Islet of Langerhans (tissue), 1 donor: ENCODE measurements around the gene ARL5A.

Experiments used
- FAIRE-seq: peaks from one replicate; lab custom pipeline; 2011; peaks lifted over from hg19 to GRCh38; lab: Jason Lieb, UNC

Gene ARL5A

DNA sequence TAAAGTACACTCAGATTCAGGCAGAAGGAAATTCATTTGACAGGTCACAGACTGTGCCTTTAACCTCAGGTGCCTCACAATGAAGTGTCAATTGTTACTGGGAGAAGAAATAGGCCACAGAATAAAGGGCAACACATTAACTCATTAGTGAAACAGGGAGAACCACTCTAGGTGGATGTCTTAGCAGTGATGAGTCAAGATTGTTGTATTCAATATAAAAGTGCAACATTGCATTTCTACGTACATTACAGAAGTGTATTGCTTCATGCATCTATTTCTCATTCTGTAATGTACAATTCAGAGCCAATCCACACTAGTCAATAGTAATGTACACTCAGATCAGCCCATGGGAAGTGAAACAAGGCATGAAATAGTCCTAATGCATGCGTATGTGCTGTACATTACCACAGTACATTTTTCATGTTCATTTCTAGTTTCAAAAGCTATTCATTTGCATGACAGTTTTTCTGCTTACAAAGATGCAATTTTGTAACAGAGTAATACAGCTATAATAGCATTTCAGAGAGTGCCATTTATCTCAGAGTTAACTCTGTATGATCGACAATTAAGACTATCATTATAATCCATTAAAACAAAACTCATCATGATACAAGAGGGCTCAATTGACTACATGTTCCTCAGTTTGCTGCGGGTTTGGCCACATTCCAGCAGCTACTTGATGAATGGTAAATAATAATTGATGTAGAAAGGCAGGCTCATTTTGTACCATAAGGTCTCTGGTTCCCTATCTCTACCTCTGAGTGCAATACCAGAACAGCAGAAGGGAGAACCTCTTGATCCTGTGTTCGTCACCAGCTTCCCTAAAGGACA, 12.2 kb upstream of the ARL5A start:
- FAIRE-seq = no peak

DNA sequence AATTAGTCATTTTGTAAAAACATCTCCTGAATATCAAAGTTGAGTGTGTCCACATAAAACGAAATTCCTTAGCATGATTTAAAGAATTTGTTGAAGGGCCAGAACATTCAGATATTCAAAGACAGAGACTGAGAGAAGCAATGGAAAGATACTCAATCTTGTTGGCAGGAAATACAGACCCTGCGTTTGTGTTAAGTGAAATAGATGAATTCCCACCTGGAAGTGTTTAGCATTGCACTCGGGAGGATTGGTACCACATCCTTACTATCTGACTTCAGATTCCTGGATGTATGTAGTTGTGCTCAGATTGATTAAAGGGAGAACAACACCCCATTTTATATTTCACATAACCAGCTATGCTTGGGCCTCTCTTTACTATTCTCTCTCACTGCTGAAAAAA, 9.7 kb upstream of the ARL5A start:
- FAIRE-seq = no peak

DNA sequence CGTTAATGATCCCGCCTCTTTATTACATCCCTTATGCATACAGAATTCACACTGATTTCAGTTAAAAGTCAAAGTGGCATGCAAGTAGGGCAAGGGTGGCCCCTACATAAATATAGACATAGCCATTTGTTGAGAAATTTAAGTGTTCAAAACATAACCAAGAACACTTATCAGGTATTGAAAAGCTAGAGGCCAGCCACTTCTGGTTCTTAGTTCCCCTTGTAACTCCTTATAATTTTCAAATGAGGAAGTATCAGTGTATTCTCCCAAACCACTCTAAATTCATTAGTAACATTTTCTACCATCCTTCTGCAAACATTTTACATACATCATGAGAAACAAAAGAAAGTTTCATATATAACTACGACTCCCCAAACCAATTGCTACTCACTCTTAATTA, 5.8 kb upstream of the ARL5A start:
- FAIRE-seq = no peak

DNA sequence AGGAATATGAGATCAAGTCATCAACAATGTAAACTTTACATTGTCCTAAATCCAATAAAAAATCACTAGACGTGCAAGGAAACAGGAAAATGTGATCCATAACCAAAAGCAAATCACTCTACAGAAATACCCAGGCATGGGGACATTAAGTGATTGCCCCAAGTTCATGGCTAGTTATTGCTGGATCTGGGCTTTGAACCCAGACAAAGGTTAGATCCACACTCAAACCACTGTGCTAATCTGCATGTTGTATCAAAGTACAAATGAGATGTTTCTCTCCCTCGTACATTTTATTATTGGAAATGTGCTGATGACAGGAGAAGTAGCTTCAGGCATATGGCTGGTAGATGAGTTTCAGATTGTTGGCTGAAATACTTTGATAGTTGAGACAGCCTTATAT, 2.7 kb upstream of the ARL5A start:
- no peak for FAIRE-seq

DNA sequence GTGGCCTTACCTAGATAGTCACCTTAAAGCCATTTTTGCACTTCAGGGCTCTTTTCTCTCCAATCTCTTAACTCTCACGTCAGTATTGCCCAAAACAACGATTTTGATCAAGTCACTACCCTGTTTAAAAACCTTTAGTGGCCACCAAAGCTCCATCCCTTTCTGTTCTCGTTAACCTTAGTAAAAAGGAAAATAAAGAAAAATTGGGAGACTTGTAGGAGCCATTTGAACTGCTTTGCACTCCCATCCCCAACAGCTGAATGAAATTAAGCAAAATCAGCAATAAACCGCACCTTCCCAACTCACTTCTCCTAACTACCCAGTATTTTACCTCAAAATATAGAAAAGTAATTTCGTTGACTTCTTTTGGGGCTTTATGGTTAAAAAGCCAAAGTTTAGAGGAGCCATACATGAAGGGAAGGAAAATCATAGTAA, 686 bp upstream of the ARL5A start:
- FAIRE-seq = no peak

DNA sequence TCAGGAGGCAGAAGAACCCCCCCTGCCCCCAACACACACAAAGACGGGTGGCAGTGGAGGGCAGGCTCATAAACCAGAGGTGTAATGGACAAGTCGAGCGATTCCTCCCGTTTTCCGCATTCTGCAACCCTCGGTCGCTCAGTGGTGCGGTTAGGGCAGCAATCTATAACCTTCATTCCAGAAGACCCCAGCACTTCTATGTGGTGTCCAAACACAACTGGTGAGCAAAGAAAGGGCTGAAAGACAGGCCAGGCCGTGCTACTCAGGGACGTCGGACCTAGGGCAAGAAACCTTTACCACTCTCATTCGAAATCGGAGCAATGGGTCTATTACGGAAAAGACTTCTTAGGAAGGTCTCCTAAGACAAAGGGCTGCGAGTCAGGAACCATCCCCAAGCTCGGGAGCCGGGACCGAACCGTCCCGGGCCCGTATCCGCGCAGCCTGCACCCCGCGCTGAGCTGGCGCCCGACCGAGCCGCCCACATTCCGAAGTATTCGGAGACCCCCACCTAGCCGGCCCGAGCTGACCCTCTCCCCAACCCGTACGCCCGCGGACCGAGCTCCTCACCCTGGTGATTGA, 568 bp downstream of the ARL5A start:
- no peak for FAIRE-seq

DNA sequence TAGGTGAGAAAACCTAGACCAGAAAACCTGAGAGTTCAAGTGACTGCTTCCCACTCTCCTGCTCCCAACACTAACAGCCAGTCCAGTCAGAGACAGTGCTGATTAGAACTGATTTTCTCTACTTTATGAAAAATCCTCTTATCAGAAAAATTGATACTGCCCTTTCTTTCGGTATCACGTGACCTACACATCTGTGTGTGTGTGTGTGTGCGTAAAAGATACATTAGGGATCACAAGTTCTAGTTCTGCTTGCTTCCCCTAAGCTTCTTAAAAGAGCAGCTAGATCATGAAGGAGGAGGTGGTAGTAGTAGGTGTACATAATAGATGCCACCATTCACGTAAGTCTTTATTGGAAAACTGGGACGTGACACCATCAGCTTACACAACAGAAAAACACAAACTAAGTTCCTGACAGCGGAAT, 1.5 kb downstream of the ARL5A start:
- FAIRE-seq = peak; percentile 9

DNA sequence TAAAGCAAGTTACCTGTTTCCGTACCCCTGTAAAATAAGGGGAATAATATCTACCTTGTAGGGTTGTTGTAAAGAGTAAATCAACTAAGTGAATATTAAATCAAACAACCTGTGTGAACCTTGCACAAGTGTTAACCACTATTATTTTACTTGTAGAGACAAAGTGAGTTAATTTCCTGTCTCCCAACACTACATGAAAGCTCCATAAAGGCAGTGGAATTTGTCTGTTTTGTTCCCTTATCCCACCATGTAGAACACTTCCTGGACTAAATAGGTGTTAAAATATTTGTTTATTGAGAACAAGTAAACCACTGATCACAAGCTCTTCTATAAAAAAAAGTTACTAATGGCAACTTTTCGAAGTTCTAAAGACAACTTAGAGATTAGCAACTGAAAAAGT, 3.3 kb downstream of the ARL5A start:
- FAIRE-seq = no peak

DNA sequence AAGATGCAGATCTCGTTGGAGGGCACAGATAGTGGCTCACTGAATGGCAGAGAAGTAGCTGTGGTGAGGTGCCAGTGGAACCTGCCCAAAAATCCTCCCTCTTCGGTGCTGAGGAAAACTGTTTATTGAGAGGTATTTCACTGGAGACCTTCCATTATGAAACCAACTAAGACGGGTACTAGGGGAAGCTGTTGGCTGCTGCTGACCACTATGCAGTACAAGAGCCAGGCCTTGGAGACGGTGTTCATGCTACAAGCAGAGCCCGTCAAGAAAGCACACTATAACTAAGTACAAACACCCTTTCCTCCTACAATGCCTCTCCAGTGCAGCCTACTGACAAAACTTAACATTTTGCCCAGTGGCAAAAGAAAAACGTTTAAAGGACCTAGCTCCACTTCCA, 4.6 kb downstream of the ARL5A start:
- FAIRE-seq = no peak

DNA sequence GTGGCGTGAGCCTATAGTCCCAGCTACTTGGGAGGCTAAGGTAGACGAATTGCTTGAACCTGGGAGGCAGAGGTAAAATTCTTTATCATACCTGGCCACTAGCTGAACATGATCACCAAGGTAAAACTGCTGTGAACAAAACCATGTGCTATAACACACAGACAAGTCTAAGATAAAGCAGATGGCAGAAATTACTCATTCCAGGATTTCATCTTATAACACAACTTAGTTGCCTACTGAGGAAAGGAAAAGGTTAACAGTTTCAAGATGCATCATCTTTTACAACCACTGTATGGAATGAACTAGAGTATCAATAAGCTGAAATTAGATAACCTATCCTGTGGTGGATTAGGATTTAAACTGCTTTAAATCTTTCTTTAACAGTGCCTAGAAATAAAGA, 8.3 kb downstream of the ARL5A start:
- FAIRE-seq = no peak

DNA sequence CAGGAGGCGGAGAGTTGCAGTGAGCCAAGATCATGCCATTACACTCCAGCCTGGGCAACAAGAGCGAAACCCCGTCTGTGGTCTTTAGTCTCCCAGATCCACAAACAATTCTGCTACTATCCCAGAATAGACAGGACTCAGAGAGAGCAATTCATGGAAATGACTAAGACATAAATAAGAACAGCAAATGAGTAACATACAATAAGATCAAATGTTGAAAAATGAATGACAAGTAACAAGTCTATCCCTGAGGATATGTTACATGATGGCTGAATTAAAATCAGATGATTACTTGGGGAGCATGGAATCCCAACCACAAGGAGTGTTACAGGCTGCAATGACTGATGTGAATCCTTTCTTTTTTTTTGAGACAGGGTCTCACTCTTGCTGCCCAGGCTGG, 10.3 kb downstream of the ARL5A start:
- FAIRE-seq = no peak

DNA sequence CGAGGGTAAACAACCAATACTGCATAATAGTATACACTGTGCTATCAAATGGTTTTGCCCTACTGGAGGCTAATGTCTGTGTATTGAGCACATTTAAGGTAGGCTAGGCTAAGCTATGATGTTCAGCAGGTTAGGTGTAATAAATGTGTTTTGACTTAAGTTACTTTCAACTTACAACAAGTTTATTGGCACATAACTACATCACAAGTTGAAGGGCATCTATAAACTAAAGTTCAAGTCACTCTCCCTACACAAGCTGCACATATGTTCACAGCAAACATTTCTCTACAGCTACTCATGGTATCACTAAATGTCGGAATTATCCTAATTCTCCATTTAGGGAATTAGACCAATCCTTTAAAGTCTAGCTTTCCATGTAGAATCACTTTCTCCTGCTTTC, 11.4 kb downstream of the ARL5A start:
- no peak for FAIRE-seq

DNA sequence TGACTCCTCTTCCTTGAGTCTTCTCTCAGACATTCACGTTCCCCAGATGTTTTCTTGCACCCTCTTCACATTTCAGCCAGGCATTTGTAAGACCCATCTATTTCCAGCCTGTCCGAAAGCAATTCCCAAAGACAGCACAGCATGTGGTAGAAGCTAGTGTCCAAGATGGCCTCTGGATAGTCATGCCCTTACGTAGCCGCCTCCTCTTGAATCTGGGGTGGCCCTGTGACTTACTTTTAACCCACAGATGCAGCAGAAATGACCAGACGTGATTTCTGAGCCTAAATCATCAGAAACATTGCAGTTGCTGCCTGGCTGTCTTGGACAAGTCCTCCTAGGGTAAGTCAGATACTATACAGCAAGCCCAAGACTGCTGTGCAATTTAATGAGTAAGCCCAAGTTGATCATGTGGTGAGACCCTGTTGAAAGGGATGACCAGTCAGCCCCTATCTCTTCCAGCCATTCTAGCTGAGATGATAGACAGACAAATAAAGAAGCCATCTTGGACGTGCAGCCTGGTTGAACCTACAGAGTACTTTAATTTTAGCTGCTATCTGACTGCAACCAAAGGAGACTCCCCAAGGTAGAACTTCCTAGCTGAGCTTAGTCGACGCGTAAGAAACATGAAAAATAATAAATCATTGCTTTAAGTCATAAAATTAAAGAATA, 12.3 kb downstream of the ARL5A start:
- no peak for FAIRE-seq

DNA sequence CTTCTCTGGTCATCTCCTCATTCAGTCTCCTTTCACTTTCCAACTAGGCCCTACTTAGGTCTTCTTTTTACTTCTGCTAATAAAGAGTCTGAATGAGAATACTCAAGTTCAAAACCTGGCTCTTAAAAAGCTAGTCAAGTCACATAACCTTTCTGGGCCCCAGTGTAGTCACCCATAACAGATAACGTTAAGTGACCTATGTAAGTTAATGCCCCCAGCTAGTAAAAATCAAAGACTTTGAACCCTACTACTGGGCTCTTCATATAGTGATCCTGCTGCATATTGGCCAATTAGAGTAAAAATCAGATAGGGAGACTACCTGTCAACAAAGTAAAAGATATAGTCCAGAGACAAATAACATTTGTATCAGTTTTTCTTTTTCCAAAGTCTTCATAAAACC, 17.7 kb downstream of the ARL5A start:
- no peak for FAIRE-seq

DNA sequence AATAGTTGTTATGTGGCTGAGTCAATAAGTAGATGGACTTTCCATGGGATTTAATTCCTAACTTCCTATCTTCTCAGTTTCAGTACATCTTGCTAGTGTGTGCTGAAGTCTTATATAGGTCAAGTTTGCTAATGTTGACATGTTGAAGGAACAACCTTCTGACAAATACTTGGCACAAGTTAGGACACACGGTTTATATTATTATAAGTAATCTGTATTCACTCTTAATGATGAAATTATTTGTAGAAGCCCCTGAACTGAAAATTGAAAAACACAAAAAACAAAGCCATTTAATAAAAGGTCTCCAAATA, 19.2 kb downstream of the ARL5A start:
- FAIRE-seq = peak; percentile 13

DNA sequence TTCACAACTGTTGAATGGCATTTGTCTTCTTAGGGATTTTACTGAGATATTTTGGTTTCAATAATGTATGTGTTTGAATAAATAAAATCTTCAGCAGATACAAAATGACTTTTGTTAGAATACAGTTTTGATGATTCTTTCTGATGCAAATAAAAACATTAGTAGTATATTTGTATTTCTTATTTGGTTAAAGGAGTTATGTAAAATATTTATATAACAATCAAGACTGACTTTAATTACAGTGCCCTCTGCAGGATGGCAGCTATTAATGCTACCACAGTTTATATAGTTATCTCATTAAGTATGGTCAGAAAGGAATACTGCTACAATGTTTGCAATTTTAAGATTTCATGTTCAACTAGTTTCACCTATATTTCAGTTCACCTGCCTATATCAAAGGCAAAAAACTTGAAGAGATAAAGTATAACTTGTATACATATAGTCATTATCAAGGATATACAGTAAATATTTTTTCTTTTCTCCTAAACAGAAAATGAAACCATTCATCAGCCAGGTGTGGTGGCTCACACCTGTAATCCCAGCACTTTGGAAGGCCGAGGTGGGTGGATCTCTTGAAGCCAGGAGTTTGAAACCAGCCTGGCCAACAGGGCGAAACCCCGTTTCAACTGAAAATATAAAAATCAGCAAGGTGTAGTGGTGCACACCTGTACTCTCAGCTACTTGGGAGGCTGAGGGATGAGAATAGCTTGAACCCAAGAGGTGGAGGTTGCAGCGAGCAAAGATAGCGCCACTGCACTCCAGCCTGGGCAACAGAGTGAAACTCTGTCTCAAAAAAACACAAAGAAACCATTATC, 19.8 kb downstream of the ARL5A start:
- FAIRE-seq = peak; percentile 99

DNA sequence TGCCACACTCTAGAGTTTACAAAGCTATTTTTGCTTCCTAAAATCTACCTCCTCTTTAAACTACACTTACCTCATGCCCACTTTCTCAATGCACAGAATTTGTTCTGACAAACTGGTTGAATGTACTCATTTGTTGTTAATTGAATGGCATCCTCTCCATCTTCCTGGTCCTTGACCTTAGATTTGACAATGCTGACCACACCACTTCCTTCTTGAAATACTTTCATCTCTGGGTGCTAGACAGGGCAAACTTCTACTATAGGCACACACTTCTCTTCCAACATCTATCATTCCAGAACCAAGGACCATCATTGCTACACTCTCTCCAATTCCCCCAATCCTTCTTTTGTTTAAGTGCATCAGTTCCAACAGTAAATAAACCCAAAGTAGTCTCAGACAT, 22.3 kb downstream of the ARL5A start:
- no peak for FAIRE-seq

DNA sequence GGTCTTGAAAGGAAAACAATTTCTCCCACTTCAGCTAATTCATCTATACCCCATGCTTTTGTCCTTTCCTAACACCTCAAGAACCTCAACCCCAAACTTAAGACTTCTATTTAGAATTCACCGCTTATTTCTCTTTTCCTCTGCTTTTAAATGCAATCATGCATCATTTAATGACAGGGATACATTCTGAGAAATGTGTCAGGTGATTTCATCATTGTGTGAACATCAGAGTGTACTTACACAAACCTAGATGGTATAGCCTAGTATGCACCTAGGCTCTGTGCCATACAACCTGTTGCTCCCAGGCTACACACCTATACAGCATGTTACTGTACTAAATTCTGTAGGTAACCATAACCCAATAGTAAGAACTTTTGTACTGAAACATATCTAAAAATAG, 22.9 kb downstream of the ARL5A start:
- no peak for FAIRE-seq

DNA sequence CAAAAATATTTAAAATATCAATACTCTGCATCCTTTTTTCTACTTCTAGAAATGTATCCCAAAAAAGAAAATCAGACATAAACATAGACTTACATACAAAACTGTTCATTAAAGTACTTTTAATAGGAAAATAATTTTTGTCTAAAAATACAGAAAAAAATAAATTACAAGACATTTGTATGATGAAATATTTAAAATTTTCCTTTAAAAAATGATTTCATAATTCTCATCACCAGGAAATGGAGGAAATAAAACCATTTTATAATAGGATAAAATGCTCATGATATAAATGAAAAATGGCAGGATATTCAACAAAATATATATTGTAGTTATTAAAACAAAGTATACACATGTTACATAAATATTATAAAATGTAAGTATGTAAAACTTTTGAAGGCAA, 24.4 kb downstream of the ARL5A start:
- peak; percentile 53 for FAIRE-seq

DNA sequence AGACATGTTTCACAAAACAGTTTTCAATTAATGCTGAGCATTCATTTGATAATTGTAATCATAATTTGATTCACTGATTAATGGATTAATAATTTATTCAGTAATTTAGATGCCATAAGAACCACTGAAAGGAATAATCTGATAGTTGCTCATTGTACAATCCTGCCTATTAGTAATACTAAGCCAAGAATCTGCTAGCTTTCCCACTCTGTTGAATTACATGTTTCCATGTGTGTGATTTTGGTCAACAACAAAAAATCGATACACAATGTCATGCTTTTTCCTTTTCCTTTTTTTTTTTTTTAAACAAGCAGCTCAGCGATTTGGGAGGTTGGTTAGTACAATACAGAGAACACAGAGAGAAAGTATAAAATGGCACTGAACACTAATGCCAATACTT, 25.9 kb downstream of the ARL5A start:
- FAIRE-seq = no peak

DNA sequence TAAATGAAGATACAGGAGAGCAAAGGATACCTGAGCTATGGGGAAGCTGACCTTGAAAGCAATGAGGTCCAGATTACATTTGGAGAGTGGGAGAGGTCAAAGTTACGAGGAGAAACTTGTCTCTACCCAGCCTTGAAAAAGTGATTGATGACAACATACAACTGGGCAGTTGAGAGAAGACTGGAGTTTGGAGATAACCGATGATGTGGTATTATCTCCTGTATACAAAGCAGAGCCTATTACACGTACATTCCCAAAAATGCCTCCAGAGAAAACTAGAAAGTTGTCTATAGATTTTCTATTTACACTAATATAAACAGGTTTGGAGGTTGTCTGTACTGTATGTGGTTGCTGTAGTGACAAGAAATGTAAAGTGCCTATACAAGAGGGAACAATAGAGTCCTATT, 28.3 kb downstream of the ARL5A start:
- FAIRE-seq = no peak

DNA sequence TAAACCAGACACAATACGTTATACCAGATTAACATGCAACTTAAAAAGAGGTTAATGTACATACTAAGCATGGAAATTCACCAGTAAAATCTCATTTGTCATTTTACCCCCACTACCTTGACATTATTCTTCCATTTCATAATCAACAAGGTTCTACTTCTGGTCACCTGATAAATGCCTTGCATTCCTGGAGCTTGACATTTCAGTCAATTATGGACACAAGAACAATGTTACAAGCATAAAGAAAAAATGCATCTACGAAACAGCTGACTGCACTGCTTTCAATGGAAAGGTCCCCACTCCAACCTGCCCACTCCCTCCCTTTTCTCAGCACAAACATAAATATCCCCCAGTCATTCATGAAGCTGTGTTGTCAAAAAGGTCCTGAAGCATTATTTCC, 31.4 kb downstream of the ARL5A start:
- no peak for FAIRE-seq

DNA sequence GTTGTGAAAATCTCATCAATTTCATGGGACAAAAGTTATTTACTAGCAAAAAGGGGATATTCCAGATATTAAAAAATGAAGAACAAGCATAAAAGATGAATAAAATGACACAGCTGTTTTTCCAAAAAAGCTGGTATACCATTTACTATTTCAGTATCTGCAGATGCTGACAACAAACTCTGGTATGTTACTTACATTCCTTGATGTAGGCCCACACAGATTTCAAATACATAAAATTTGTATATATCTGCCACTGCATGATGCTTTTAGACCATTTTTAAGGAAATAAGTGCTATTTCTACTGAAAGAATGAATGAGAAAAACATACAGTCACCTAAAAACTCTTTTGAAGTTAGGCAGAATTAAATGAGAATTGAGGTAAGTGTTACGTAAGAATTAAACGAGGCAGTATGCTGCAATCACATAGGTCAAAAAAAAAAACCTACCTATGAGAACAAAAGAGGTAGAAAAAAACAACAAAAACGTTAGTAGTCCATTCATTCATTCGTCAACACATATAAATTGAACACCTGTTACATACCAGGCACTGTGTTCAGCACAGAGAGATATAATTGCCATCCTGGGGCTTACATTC, 32.5 kb downstream of the ARL5A start:
- FAIRE-seq = no peak
